HepG2 (cell line): ENCODE data around the gene GAPDH. TPM values are rescaled to one million over a fixed set of nuclear protein-coding genes. Genes with fewer than 3 reads are reported as not detected.

Experiments used
- AGO2 ChIP-seq: fragments of 200-400 bp; formaldehyde crosslinking; optimal IDR thresholded peaks from 2 replicates; pipeline ENCODE3; 2017; ENCODE audit warnings: mild to moderate bottlenecking, low read depth, low read length, moderate library complexity
- BCL6 ChIP-seq: IDR thresholded peaks from 2 replicates; pipeline ENCODE4 v1.6.1; 2016; ENCODE audit warnings: missing genetic modification reagents, missing compliant biosample characterization
- GTF3A ChIP-seq: sonication (generic); formaldehyde crosslinking; conservative IDR thresholded peaks from 2 replicates; pipeline ENCODE4 v1.4.0; 2020; ENCODE audit warnings: mild to moderate bottlenecking, missing genetic modification reagents
- HOXD1 ChIP-seq: sonication (generic); formaldehyde crosslinking; IDR thresholded peaks from 2 replicates; pipeline ENCODE4 v1.5.0; 2020; ENCODE audit warnings: missing genetic modification reagents
- MEIS1 ChIP-seq: sonication (generic); formaldehyde crosslinking; IDR thresholded peaks from 2 replicates; pipeline ENCODE4 v1.9.0; 2021; ENCODE audit warnings: mild to moderate bottlenecking, missing genetic modification reagents, moderate library complexity, borderline replicate concordance
- MEIS2 ChIP-seq: sonication (generic); formaldehyde crosslinking; IDR thresholded peaks from 2 replicates; pipeline ENCODE4 v1.9.0; 2021; ENCODE audit warnings: mild to moderate bottlenecking, missing genetic modification reagents
- PITX1 ChIP-seq: sonication (generic); formaldehyde crosslinking; IDR thresholded peaks from 2 replicates; pipeline ENCODE4 v1.5.1; 2020; ENCODE audit warnings: mild to moderate bottlenecking, missing genetic modification reagents
- POGZ ChIP-seq: sonication (generic); formaldehyde crosslinking; IDR thresholded peaks from 2 replicates; pipeline ENCODE4 v1.4.0; 2020; ENCODE audit warnings: mild to moderate bottlenecking, missing genetic modification reagents
- ZFP37 ChIP-seq: sonication (generic); formaldehyde crosslinking; IDR thresholded peaks from 2 replicates; pipeline ENCODE4 v1.4.0; 2020; ENCODE audit warnings: missing genetic modification reagents, borderline replicate concordance
- ZNF274 ChIP-seq: sonication (generic); formaldehyde crosslinking; IDR thresholded peaks from 2 replicates; pipeline ENCODE4 v1.5.1; 2020; ENCODE audit warnings: mild to moderate bottlenecking, missing genetic modification reagents
- ZNF34 ChIP-seq: sonication (generic); formaldehyde crosslinking; IDR thresholded peaks from 2 replicates; pipeline ENCODE4 v1.4.0; 2020; ENCODE audit warnings: mild to moderate bottlenecking, missing genetic modification reagents, borderline replicate concordance
- ZNF569 ChIP-seq: sonication (generic); formaldehyde crosslinking; IDR thresholded peaks from 2 replicates; pipeline ENCODE4 v1.5.0; 2020; ENCODE audit warnings: mild to moderate bottlenecking, missing genetic modification reagents, moderate library complexity, borderline replicate concordance
- ZNF841 ChIP-seq: sonication (generic); formaldehyde crosslinking; IDR thresholded peaks from 2 replicates; pipeline ENCODE4 v1.8.1; 2023; ENCODE audit warnings: missing genetic modification reagents, borderline replicate concordance
- polyA plus RNA-seq, 8 experiments: library from polyadenylated mRNA; depleted of rRNA in 3 of 8; stranded (reverse) in 7 of 8; unstranded in 1 of 8; fragments of >200 nt; fragmentation: Illumina TruSeq in 4 of 8; extraction: Trizol in 4 of 8; gene quantifications; 2 replicates each; pipeline versions ENCODE4 v1.2.1 to v1.2.3, GENCODE V29; 2011 to 2016; ENCODE audit warnings: low read depth in 4 of 8, missing spikeins in 1 of 8, mixed read lengths in 1 of 8; ENCODE audit not compliant: insufficient read depth in 1 of 8
- total RNA-seq, 5 experiments: library from RNA; depleted of rRNA; stranded (reverse); fragments of >200 nt; fragmentation: Illumina TruSeq; extraction: Trizol; gene quantifications; 2 replicates each; pipeline ENCODE4 v1.2.3, GENCODE V29; 2016; ENCODE audit warnings: low read depth in 1 of 5
- TF ChIP-seq, protein P1 (sequence below): sonication (generic); formaldehyde crosslinking; IDR thresholded peaks from 2 replicates; pipeline ENCODE4 v1.4.0; 2020; ENCODE audit warnings: missing genetic modification reagents
- TF ChIP-seq, protein P2 (sequence below): IDR thresholded peaks from 2 replicates; pipeline ENCODE4 v1.6.1; 2016; ENCODE audit warnings: control low read depth
- TF ChIP-seq, protein P3 (sequence below): sonication (generic); formaldehyde crosslinking; IDR thresholded peaks from 2 replicates; pipeline ENCODE4 v1.9.0; 2021; ENCODE audit warnings: missing genetic modification reagents, borderline replicate concordance
- TF ChIP-seq, protein P4 (sequence below): sonication (generic); formaldehyde crosslinking; IDR thresholded peaks from 2 replicates; pipeline ENCODE4 v1.4.0; 2020; ENCODE audit warnings: missing genetic modification reagents
- TF ChIP-seq, protein P5 (sequence below): sonication (generic); formaldehyde crosslinking; IDR thresholded peaks from 2 replicates; pipeline ENCODE4 v1.4.0; 2020; ENCODE audit warnings: missing genetic modification reagents, low read depth, mild to moderate bottlenecking, borderline replicate concordance

The GAPDH gene
- total and polyA plus RNA-seq, 2 of the 13 experiments (the other 11 are each of a cell fraction or from before 2014, with no cell fraction given): 3,038 to 12,722 TPM

DNA sequence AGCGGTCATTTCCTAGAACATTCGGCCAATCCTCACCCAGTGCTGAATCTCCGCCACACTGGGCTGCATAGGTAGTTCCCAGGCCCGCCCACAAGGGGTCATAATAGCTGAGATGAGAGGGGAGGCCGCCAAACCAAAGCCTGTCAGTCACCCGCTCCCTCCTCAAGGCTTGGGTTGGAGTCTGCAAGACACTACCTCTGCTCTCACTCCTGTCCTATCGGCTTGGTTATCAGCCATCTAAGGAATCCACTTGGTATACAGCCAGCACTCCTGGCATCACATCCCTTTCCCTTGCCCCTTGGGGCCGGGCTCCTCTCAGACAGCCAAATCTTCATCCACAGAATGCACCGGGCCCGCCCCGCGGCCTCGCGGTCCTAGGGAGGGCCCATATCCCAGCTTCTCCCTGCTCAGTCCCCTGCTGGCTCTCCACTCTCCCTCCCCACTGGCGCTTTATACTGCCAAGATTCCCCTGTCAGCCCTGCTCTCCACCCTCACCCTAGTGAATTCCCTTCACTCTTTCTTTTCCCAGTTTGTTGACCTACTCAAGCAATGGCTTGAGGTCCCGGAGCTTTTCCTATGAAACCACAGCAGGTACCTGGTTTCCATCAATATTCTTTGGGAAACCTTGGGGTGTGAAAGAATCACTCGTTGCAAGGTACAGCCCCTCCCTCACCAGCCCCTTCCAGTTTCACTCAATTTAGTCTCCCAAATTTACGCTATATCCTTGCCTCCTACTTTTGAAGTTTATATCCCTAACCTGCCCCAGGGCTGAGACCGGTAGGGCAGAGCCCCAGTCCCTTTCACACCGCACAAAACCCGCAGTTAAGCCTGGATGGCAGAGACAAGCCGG lies 20.1 kb downstream of the GAPDH start (continued):
- TF ChIP-seq POGZ (CRISPR knock-in tag): 0 out of 2 replicates have a peak, but pooled peaks have one; percentile 19
- no peak for TF ChIP-seq AGO2
- 0 out of 2 replicates have a peak, but pooled peaks have one; percentile 27 for TF ChIP-seq ZNF34 (CRISPR knock-in tag)
- peak; percentile 40; the same call in 1 of the 2 replicates for TF ChIP-seq MEIS1 (CRISPR knock-in tag)
- TF ChIP-seq PITX1 (CRISPR knock-in tag): 0 out of 2 replicates have a peak, but pooled peaks have one; percentile 18
- peak; percentile 37; the same call in 1 of the 2 replicates for TF ChIP-seq ZFP37 (CRISPR knock-in tag)
- TF ChIP-seq, protein P1, sequence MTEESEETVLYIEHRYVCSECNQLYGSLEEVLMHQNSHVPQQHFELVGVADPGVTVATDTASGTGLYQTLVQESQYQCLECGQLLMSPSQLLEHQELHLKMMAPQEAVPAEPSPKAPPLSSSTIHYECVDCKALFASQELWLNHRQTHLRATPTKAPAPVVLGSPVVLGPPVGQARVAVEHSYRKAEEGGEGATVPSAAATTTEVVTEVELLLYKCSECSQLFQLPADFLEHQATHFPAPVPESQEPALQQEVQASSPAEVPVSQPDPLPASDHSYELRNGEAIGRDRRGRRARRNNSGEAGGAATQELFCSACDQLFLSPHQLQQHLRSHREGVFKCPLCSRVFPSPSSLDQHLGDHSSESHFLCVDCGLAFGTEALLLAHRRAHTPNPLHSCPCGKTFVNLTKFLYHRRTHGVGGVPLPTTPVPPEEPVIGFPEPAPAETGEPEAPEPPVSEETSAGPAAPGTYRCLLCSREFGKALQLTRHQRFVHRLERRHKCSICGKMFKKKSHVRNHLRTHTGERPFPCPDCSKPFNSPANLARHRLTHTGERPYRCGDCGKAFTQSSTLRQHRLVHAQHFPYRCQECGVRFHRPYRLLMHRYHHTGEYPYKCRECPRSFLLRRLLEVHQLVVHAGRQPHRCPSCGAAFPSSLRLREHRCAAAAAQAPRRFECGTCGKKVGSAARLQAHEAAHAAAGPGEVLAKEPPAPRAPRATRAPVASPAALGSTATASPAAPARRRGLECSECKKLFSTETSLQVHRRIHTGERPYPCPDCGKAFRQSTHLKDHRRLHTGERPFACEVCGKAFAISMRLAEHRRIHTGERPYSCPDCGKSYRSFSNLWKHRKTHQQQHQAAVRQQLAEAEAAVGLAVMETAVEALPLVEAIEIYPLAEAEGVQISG: peak; percentile 32
- TF ChIP-seq, protein P2, sequence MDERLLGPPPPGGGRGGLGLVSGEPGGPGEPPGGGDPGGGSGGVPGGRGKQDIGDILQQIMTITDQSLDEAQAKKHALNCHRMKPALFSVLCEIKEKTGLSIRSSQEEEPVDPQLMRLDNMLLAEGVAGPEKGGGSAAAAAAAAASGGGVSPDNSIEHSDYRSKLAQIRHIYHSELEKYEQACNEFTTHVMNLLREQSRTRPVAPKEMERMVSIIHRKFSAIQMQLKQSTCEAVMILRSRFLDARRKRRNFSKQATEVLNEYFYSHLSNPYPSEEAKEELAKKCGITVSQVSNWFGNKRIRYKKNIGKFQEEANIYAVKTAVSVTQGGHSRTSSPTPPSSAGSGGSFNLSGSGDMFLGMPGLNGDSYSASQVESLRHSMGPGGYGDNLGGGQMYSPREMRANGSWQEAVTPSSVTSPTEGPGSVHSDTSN (CRISPR knock-in tag): peak; percentile 86
- TF ChIP-seq GTF3A (CRISPR knock-in tag): no peak
- no peak for TF ChIP-seq ZNF841 (CRISPR knock-in tag)
- TF ChIP-seq, protein P3, sequence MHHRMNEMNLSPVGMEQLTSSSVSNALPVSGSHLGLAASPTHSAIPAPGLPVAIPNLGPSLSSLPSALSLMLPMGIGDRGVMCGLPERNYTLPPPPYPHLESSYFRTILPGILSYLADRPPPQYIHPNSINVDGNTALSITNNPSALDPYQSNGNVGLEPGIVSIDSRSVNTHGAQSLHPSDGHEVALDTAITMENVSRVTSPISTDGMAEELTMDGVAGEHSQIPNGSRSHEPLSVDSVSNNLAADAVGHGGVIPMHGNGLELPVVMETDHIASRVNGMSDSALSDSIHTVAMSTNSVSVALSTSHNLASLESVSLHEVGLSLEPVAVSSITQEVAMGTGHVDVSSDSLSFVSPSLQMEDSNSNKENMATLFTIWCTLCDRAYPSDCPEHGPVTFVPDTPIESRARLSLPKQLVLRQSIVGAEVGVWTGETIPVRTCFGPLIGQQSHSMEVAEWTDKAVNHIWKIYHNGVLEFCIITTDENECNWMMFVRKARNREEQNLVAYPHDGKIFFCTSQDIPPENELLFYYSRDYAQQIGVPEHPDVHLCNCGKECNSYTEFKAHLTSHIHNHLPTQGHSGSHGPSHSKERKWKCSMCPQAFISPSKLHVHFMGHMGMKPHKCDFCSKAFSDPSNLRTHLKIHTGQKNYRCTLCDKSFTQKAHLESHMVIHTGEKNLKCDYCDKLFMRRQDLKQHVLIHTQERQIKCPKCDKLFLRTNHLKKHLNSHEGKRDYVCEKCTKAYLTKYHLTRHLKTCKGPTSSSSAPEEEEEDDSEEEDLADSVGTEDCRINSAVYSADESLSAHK (CRISPR knock-in tag): no peak
- 0 out of 2 replicates have a peak, but pooled peaks have one; percentile 31 for TF ChIP-seq ZNF274 (CRISPR knock-in tag)
- TF ChIP-seq, protein P4, sequence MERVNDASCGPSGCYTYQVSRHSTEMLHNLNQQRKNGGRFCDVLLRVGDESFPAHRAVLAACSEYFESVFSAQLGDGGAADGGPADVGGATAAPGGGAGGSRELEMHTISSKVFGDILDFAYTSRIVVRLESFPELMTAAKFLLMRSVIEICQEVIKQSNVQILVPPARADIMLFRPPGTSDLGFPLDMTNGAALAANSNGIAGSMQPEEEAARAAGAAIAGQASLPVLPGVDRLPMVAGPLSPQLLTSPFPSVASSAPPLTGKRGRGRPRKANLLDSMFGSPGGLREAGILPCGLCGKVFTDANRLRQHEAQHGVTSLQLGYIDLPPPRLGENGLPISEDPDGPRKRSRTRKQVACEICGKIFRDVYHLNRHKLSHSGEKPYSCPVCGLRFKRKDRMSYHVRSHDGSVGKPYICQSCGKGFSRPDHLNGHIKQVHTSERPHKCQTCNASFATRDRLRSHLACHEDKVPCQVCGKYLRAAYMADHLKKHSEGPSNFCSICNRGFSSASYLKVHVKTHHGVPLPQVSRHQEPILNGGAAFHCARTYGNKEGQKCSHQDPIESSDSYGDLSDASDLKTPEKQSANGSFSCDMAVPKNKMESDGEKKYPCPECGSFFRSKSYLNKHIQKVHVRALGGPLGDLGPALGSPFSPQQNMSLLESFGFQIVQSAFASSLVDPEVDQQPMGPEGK (CRISPR knock-in tag): 0 out of 2 replicates have a peak, but pooled peaks have one; percentile 18
- no peak for TF ChIP-seq ZNF569 (CRISPR knock-in tag)
- peak; percentile 18; the same call in 1 of the 2 replicates for TF ChIP-seq BCL6
- 0 out of 2 replicates have a peak, but pooled peaks have one; percentile 39 for TF ChIP-seq HOXD1 (CRISPR knock-in tag)
- TF ChIP-seq, protein P5, sequence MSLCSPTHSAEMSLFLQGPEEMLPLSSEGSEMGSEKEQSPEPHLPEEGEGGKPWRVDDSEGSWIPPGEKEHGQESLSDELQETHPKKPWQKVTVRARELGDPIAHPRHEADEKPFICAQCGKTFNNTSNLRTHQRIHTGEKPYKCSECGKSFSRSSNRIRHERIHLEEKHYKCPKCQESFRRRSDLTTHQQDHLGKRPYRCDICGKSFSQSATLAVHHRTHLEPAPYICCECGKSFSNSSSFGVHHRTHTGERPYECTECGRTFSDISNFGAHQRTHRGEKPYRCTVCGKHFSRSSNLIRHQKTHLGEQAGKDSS (CRISPR knock-in tag): 0 out of 2 replicates have a peak, but pooled peaks have one; percentile 25
- peak; percentile 85 for TF ChIP-seq MEIS2
